Measurements from ENCODE around the gene ACSM6. TPM values are rescaled to one million over a fixed set of nuclear protein-coding genes. Genes with fewer than 3 reads are reported as not detected.

ACSM6 gene
- polyA plus RNA-seq, 1 experiment = not detected

- TF ChIP-seq CTCF (IDR thresholded peaks at IDR 0.05; ENCODE audit: insufficient read depth, low read depth, low read length) = no peak
- no peak overlapping the region for H3K4me3 ChIP-seq (ENCODE audit: low read depth, low read length)
- no peaks in the 10 kb centered on the region for H3K27me3 ChIP-seq (ENCODE audit: control insufficient read depth, insufficient read depth, low read length)
- no peaks in the 10 kb centered on the region for H3K36me3 ChIP-seq (ENCODE audit: control insufficient read depth, insufficient read depth, low read length)
- DNase-seq (ENCODE audit: low read depth) = no peak
- POLR2A ChIA-PET = no interaction called here
- CTCF ChIA-PET = no interaction called here
These were observed 21.2 kb upstream of the ACSM6 start for GRCh38 chr10:95172851-95173250.

- Histone ChIP-seq H3K36me3 (ENCODE audit: control insufficient read depth, insufficient read depth, low read length) (no peaks in the 10 kb centered on the region), H3K4me3 (ENCODE audit: low read depth, low read length) (no peak overlapping the region), H3K27me3 (ENCODE audit: control insufficient read depth, insufficient read depth, low read length) (no peaks in the 10 kb centered on the region)
- POLR2A ChIA-PET = no interaction called here
- TF ChIP-seq CTCF (IDR thresholded peaks at IDR 0.05; ENCODE audit: insufficient read depth, low read depth, low read length) = no peak
- CTCF ChIA-PET = interaction anchor here (1.0 kb wide), 1 partner anchor 12 kb away, joined by 3 read pairs; no protein-coding TSS in a partner anchor
- DNase-seq (ENCODE audit: low read depth) = no peak
These were observed 17.9 kb upstream of the ACSM6 start for GRCh38 chr10:95176101-95176500.

GRCh38 chr10:95177429-95177828, 16.6 kb upstream of the ACSM6 start:
- DNase-seq (ENCODE audit: low read depth) = no peak
- CTCF ChIA-PET = no interaction called here
- no peak for TF ChIP-seq CTCF (IDR thresholded peaks at IDR 0.05; ENCODE audit: insufficient read depth, low read depth, low read length)
- no peaks in the 10 kb centered on the region for H3K27me3 ChIP-seq (ENCODE audit: control insufficient read depth, insufficient read depth, low read length)
- no peaks in the 10 kb centered on the region for H3K36me3 ChIP-seq (ENCODE audit: control insufficient read depth, insufficient read depth, low read length)
- POLR2A ChIA-PET = no interaction called here
- no peak overlapping the region for H3K4me3 ChIP-seq (ENCODE audit: low read depth, low read length)

- TF ChIP-seq CTCF (IDR thresholded peaks at IDR 0.05; ENCODE audit: insufficient read depth, low read depth, low read length) = no peak
- Histone ChIP-seq H3K36me3 (ENCODE audit: control insufficient read depth, insufficient read depth, low read length) (no peaks in the 10 kb centered on the region), H3K4me3 (ENCODE audit: low read depth, low read length) (no peak overlapping the region), H3K27me3 (ENCODE audit: control insufficient read depth, insufficient read depth, low read length) (no peaks in the 10 kb centered on the region)
- POLR2A ChIA-PET = no interaction called here
- DNase-seq (ENCODE audit: low read depth) = no peak
- CTCF ChIA-PET = no interaction called here
These were observed 15.8 kb upstream of the ACSM6 start for GRCh38 chr10:95178266-95178665.

- CTCF ChIA-PET = no interaction called here
- Histone ChIP-seq H3K36me3 (ENCODE audit: control insufficient read depth, insufficient read depth, low read length) (no peaks in the 10 kb centered on the region), H3K27me3 (ENCODE audit: control insufficient read depth, insufficient read depth, low read length) (no peaks in the 10 kb centered on the region), H3K4me3 (ENCODE audit: low read depth, low read length) (no peak overlapping the region)
- no peak for TF ChIP-seq CTCF (IDR thresholded peaks at IDR 0.05; ENCODE audit: insufficient read depth, low read depth, low read length)
- POLR2A ChIA-PET = no interaction called here
- DNase-seq (ENCODE audit: low read depth) = no peak
These were observed 15.2 kb upstream of the ACSM6 start for GRCh38 chr10:95178797-95179196.

Data from BJ (cell line).